Measurements from ENCODE around the gene TLE3.

TLE3 gene

GRCh38 chr15:70025413-70026296 is 72.1 kb downstream of the TLE3 start:
- DNase-seq: no peak

GRCh38 chr15:70024521-70024920 is 73.2 kb downstream of the TLE3 start:
- no peak for DNase-seq

GRCh38 chr15:70023769-70024491 is 73.8 kb downstream of the TLE3 start:
- DNase-seq: no peak

- peak; percentile 86 for DNase-seq
Observed at GRCh38 chr15:70023064-70023768, 74.5 kb downstream of the TLE3 start.

GRCh38 chr15:70020229-70020628 is 77.5 kb downstream of the TLE3 start:
- no peak for DNase-seq

- no peak for DNase-seq
Observed at GRCh38 chr15:70018646-70019600, 78.8 kb downstream of the TLE3 start.

GRCh38 chr15:70017801-70018200 is 79.9 kb downstream of the TLE3 start:
- no peak for DNase-seq

- DNase-seq: no peak
Observed at GRCh38 chr15:70017025-70017424, 80.7 kb downstream of the TLE3 start.

- no peak for DNase-seq
Observed at GRCh38 chr15:70016511-70016994, 81.2 kb downstream of the TLE3 start.

GRCh38 chr15:70014860-70015490 is 82.7 kb downstream of the TLE3 start:
- no peak for DNase-seq

- DNase-seq: no peak
Observed at GRCh38 chr15:70014331-70014730, 83.4 kb downstream of the TLE3 start.

- no peak for DNase-seq
Observed at GRCh38 chr15:70013656-70014313, 83.9 kb downstream of the TLE3 start.

GRCh38 chr15:70012895-70013294 is 84.8 kb downstream of the TLE3 start:
- no peak for DNase-seq

GRCh38 chr15:70008697-70009290 is 88.9 kb downstream of the TLE3 start:
- no peak for DNase-seq

GRCh38 chr15:70006259-70007147 is 91.2 kb downstream of the TLE3 start:
- no peak for DNase-seq

GRCh38 chr15:70004826-70005225 is 92.9 kb downstream of the TLE3 start:
- no peak for DNase-seq

- no peak for DNase-seq
Observed at GRCh38 chr15:70002897-70003296, 94.8 kb downstream of the TLE3 start.

GRCh38 chr15:70001859-70002258 is 95.9 kb downstream of the TLE3 start:
- DNase-seq: no peak

- no peak for DNase-seq
Observed at GRCh38 chr15:69999392-70000085, 98.2 kb downstream of the TLE3 start.

Measured in CD4-positive, alpha-beta T cell treated with Interleukin-12 subunit alpha and Interleukin-12 subunit beta, for 1 hour (primary cell).